Activated CD4-positive, alpha-beta memory T cell treated with anti-CD3 and anti-CD28 coated beads for 36 hours (primary cell): Measurements from ENCODE around the gene PLA2G2D. TPM values are rescaled to one million over a fixed set of nuclear protein-coding genes. Genes with fewer than 3 reads are reported as not detected.

Source experiments
- CTCF ChIA-PET: fragments of 350-600 bp; sonication (Branson Sonifier 250); formaldehyde crosslinking; loops from one replicate; lab custom pipeline; 2021; ENCODE audit warnings: antibody characterized with exemption, inconsistent platforms; lab: Charles Lee
- POLR2A ChIA-PET: fragments of 350-600 bp; sonication (Branson Sonifier 250); formaldehyde crosslinking; loops from one replicate; lab custom pipeline; 2021; ENCODE audit warnings: antibody characterized with exemption; lab: Charles Lee
- DNase-seq: peaks from one replicate; pipeline ENCODE4 v3.0.0-alpha.2; 2020
- H3K27ac Mint-ChIP-seq: one replicate; pipeline ENCODE4 v1.8.0; 2021; ENCODE audit warnings: mixed read lengths
- H3K27me3 Mint-ChIP-seq: one replicate; pipeline ENCODE4 v1.8.0; 2021; ENCODE audit warnings: mixed read lengths
- H3K36me3 Mint-ChIP-seq: one replicate; pipeline ENCODE4 v1.8.0; 2021; ENCODE audit warnings: mixed read lengths
- H3K4me1 Mint-ChIP-seq: one replicate; pipeline ENCODE4 v1.8.0; 2021; ENCODE audit warnings: low read depth, mixed read lengths
- H3K4me3 Mint-ChIP-seq: one replicate; pipeline ENCODE4 v1.8.0; 2021; ENCODE audit warnings: mild to moderate bottlenecking, mixed read lengths
- H3K9me3 Mint-ChIP-seq: one replicate; pipeline ENCODE4 v1.8.0; 2021; ENCODE audit warnings: mixed read lengths
- intact Hi-C: fragments of 100-400 bp; cut with micrococcal nuclease; formaldehyde crosslinking; loops from one replicate; pipeline ENCODE4 v1.15.1; 2023
- total RNA-seq, 2 experiments: library from RNA; stranded (reverse); gene quantifications; one replicate each; pipeline ENCODE4 v1.2.3, GENCODE V29; 2021

PLA2G2D gene
- total RNA-seq, 2 experiments from 2014 or later: 0.07 TPM; not detected in 1

DNA sequence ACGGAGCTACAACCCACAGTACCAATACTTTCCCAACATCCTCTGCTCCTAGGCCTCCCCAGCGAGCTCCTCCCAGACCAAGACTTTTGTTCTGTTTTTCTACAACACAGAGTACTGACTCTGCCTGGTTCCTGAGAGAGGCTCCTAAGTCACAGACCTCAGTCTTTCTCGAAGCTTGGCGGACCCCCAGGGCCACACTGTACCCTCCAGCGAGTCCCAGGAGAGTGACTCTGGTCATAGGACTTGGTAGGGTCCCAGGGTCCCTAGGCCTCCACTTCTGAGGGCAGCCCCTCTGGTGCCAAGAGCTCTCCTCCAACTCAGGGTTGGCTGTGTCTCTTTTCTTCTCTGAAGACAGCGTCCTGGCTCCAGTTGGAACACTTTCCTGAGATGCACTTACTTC is 28.7 kb downstream of the PLA2G2D start:
- no peak for DNase-seq
- POLR2A ChIA-PET: no interaction called here
- Mint-ChIP-seq H3K4me3 (no peak overlapping the region), H3K4me1 (no peaks in the 10 kb centered on the region), H3K27ac (no peak overlapping the region), H3K9me3 (no peaks in the 10 kb centered on the region), H3K36me3 (no peaks in the 10 kb centered on the region), H3K27me3 (peaks cover 4% of the 10 kb centered on the region)
- CTCF ChIA-PET: interaction anchor here (1.1 kb wide), 1 partner anchor 61 kb away, joined by 5 read pairs; no protein-coding TSS in a partner anchor
- intact Hi-C loops: no loop called here

DNA sequence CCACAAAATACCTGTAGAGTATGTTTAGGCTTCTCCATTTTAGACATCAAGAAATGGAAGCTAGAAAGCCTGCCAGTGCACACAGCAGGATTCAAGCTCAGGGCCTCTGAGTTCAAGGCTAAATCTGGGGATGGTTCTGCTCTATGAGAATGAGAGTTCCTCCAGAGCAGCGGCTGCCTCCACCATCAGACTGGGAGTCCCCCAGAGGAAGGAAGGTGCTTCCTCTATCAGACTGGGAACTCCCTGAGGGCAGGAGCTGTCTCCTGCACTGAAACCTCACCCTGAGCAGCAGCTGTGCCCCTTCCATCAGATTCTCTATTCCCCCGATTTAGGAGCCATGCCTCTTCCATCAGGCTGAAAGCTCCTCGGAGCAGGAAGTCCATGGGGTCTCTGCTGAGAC is 29.2 kb downstream of the PLA2G2D start:
- no peak overlapping the region for H3K27ac Mint-ChIP-seq
- no peak overlapping the region for H3K4me3 Mint-ChIP-seq
- H3K4me1 Mint-ChIP-seq: no peaks in the 10 kb centered on the region
- H3K27me3 Mint-ChIP-seq: peaks cover 4% of the 10 kb centered on the region
- H3K36me3 Mint-ChIP-seq: no peaks in the 10 kb centered on the region
- ChIA-PET CTCF (interaction anchor here (1.1 kb wide), 1 partner anchor 62 kb away, joined by 5 read pairs; no protein-coding TSS in a partner anchor), POLR2A (no interaction called here)
- DNase-seq: no peak
- intact Hi-C loops: no loop called here
- H3K9me3 Mint-ChIP-seq: no peaks in the 10 kb centered on the region

DNA sequence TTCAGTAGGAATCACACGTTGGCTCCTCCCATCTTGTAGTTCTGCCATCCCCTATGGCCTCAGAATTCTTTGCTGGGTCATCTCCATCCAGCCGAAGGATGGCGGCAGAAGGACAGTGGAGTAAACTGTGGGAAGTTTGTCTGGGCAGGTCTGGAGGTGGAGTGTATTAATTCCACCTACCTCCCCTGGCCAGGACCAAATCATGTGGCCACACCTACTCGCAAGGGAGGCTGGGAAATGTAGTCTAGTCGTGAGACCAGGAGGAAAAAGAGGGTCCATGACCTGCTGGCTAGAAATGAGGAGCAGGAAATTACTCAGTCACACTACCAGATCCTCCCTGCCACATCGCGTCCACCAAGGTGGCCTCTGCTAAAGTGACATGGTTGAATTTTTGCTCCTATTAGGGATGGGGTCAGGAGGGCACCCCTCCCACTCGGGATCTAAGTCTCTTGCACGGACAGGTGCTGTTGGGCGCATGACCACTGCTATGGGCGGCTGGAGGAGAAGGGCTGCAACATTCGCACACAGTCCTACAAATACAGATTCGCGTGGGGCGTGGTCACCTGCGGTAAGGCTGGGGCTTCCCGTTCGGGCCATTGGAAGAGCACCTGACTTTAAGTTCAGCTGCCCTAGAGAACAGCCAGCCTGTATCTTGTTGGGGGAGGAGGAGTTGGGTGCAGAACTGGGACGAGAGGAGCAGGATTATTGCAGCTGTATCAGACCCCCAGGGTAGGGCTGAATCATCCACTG is 29.8 kb downstream of the PLA2G2D start:
- Mint-ChIP-seq H3K27ac (no peak overlapping the region), H3K27me3 (peaks cover 4% of the 10 kb centered on the region), H3K4me3 (no peak overlapping the region), H3K4me1 (no peaks in the 10 kb centered on the region), H3K9me3 (no peaks in the 10 kb centered on the region), H3K36me3 (no peaks in the 10 kb centered on the region)
- CTCF ChIA-PET: interaction anchor here (1.1 kb wide), 1 partner anchor 62 kb away, joined by 5 read pairs; no protein-coding TSS in a partner anchor
- DNase-seq: no peak
- POLR2A ChIA-PET: no interaction called here
- intact Hi-C loops: no loop called here

DNA sequence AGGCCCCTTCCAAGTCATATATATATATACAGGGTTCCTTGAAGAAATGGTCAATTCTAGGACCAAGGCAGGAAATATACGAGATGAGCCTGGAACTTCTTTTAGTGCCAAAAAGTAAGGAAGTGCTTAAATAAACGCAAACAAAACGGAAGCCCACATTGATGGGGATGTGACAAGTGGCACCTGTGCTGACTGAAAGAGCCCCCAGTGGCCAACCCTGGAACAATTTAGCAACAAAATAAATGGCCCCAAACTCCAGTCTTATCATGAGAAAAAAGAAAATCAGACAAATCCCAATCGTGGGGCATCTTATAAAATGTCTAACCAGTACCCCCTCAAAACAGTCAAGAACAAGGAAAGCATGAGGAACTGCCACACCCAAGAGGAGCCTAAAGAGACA is 31.7 kb downstream of the PLA2G2D start:
- no peaks in the 10 kb centered on the region for H3K9me3 Mint-ChIP-seq
- POLR2A ChIA-PET: no interaction called here
- intact Hi-C loops: no loop called here
- peaks cover 4% of the 10 kb centered on the region for H3K27me3 Mint-ChIP-seq
- no peaks in the 10 kb centered on the region for H3K4me1 Mint-ChIP-seq
- no peak overlapping the region for H3K4me3 Mint-ChIP-seq
- no peaks in the 10 kb centered on the region for H3K36me3 Mint-ChIP-seq
- no peak overlapping the region for H3K27ac Mint-ChIP-seq
- no peak for DNase-seq
- CTCF ChIA-PET: no interaction called here

DNA sequence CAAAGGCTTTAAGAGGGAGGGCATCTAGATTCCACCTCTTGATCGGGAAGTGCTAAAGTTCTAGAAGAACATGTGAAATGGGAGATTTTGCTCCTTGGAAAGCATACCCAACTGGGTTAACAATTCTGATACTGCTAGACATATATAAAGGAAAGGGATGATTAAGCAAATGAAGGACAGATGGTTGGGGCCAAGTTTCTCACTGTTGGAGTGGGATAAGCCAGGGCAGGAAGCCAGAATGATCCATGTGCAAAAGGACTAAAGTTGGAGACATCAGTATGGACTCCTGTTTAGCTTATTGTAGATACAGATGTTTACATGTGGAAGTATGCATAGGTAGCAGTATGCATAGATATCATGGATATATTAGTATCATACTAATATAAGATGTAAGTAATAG is 32.5 kb downstream of the PLA2G2D start:
- Mint-ChIP-seq H3K36me3 (no peaks in the 10 kb centered on the region), H3K9me3 (no peaks in the 10 kb centered on the region), H3K4me3 (no peak overlapping the region), H3K27me3 (peaks cover 4% of the 10 kb centered on the region), H3K27ac (no peak overlapping the region), H3K4me1 (no peaks in the 10 kb centered on the region)
- DNase-seq: no peak
- intact Hi-C loops: no loop called here
- ChIA-PET POLR2A (no interaction called here), CTCF (no interaction called here)

DNA sequence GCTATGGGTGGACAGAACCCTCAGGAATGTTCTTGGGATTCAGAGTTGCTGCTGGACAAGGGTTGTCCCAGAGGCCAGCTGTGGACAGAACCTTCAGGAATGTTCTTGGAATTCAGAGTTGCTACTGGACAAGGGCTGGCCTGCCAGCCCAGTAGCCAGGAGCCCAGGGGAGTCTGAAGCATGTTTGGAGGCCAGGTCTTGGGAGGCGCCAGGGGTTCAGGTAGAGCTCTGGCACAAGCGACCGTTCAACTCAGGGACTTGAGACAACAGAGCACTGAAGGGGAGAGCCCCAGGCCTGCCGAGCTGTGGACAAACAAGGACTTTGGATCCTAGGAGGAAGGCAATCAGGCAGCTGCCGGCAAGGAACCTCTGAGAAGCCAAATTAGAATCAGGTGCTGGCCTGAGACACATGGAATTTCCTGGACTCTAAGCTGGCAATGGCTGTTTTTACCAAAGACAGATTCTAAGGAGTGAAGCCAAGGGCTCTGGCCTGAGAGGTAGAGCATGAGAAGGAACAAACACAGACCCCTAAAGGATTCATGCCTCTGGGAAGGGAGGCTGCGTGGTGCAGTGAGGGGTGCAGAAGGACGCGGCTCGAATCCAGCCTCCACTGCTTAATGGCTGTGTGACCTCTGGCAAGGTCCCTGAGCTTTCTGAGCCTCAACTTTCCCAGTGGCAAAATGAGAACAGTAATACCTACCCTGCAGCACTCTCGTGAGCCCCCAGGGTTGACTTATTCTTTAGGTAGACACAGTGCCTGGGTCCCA is 36.0 kb downstream of the PLA2G2D start:
- Mint-ChIP-seq H3K27me3 (peaks cover 20% of the 10 kb centered on the region), H3K27ac (no peak overlapping the region), H3K4me3 (no peak overlapping the region), H3K4me1 (no peaks in the 10 kb centered on the region), H3K36me3 (no peaks in the 10 kb centered on the region), H3K9me3 (no peaks in the 10 kb centered on the region)
- DNase-seq: no peak
- POLR2A ChIA-PET: no interaction called here
- intact Hi-C loops: no loop called here
- CTCF ChIA-PET: no interaction called here

DNA sequence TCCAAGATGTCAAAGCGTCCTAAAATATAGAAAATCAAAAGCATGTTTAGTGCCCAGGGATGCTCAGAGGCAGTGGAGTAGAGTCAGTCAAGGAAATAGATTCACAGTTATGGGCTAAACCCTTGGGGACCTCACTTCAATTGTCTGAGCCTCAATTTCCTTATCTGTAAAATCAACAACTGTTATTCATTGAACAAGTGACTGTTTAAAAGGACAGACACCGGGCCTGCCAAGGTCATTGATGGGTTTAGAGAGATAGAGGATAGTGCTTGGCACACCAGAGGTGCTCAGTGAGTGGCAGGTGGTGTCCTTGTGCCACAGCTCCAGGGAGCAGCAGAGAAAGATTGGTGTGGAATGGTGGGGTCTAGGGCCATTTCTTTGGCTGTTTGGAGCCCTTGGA is 36.6 kb downstream of the PLA2G2D start:
- H3K27ac Mint-ChIP-seq: no peak overlapping the region
- H3K36me3 Mint-ChIP-seq: no peaks in the 10 kb centered on the region
- DNase-seq: no peak
- H3K4me3 Mint-ChIP-seq: no peak overlapping the region
- POLR2A ChIA-PET: no interaction called here
- no peaks in the 10 kb centered on the region for H3K9me3 Mint-ChIP-seq
- intact Hi-C loops: no loop called here
- no peaks in the 10 kb centered on the region for H3K4me1 Mint-ChIP-seq
- peaks cover 26% of the 10 kb centered on the region for H3K27me3 Mint-ChIP-seq
- CTCF ChIA-PET: no interaction called here

DNA sequence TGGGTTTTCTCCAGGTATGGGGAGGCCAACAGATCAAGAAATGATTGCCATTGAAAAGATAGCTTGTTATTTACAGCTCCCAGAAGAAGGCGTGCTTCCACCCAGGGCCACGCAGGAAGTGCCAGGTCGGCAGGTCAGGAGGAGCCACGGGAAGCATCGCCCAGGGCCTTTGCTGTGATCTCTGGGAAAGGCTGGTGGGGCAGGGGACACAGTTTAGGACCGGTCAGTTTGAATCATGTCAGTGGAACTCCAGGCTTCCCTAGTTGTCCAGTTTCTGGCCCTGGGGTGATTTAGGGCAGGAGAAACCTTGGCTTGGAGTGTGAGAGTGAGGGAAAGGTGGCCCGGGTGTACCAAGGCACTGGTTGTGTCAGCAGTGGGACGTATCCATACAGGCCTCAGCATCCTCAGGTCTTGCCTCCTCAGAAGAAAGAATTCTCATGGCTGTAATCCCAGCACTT is 38.0 kb downstream of the PLA2G2D start:
- H3K4me3 Mint-ChIP-seq: no peak overlapping the region
- no peak overlapping the region for H3K27ac Mint-ChIP-seq

DNA sequence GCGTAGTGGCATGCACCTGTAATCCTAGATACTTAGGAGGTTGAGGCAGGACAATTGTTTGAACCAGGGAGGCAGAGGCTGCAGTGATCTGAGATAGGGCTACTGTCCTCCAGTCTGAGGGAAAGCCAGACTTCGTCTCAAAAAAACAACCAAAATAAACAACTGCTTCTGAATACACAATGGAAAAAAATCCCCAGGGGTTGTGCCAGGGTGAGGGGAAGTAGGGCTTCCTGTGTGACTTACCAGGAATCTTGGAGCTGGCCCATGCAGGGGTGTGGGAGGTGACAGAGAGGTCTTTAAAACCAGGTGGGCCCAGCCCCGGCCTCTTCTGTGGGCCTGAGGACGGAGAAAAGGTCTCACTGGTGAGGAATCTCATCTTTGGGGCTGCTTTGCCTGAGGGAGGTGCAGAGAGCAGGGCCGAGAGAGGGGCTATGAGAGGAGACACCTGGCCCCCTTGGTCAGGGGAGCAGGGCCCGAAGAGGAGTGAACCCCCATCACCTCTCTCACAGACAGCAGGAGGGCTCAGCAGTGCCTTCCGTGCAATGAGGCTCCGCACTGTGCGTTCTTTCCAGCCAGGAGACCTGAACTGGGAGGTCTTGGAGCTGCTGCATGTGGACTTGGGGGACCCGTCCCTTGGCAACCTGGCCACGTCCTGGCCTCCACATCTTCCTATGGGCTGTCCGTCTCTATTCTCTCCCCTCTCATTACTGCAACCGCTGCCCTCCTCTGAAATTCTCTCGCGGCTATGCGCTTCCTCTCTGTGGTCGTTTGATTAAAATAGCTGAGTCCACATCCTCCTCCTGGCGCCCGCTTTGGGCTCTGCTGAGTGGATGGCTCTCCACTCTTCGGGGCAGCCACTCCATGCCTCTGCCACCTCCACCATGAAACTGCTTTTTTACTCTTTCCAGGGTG is 38.6 kb downstream of the PLA2G2D start:
- Mint-ChIP-seq H3K4me1 (no peaks in the 10 kb centered on the region), H3K36me3 (no peaks in the 10 kb centered on the region)
- CTCF ChIA-PET: no interaction called here

More for the DNA sequence above, 38.0 kb downstream of the PLA2G2D start:
- Mint-ChIP-seq H3K27me3 (peaks cover 34% of the 10 kb centered on the region), H3K4me1 (no peaks in the 10 kb centered on the region), H3K9me3 (no peaks in the 10 kb centered on the region), H3K36me3 (no peaks in the 10 kb centered on the region)
- no peak for DNase-seq
- CTCF ChIA-PET: no interaction called here
- POLR2A ChIA-PET: no interaction called here
- intact Hi-C loops: no loop called here

DNA sequence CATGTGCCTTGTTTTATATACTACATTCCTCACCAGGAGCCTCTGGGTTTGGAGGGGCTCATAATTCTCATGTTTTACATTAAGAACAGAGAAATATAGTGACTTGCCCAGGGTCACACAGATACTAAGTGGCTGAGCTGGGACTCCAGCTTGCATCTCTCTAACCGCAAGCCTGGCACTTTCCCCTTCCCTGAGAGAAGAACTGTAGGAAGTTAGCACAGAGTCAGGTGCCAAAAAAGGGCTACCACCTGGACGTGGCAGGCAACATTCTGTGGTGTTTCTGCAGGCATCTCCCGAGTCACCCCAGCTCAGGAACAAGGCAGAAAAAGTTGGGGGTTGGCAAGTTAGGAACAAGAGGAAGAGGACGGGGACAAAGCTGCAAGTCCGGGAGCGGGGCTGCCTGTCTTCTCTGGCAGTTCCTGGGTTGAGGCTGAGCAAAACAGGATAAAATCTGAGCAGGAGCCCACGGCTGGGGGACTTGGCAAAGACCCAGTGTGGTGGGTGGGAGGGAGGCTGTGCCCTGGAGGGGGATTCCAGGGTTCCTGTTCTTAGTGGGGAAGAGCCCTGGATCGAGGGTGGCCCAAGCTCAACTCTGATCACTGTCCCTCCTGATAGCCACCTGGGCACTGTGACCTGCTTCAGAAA is 39.6 kb downstream of the PLA2G2D start:
- Mint-ChIP-seq H3K4me3 (no peak overlapping the region), H3K9me3 (no peaks in the 10 kb centered on the region), H3K27me3 (peaks cover 34% of the 10 kb centered on the region), H3K36me3 (no peaks in the 10 kb centered on the region), H3K27ac (no peak overlapping the region), H3K4me1 (no peaks in the 10 kb centered on the region)
- ChIA-PET CTCF (no interaction called here), POLR2A (interaction anchor here (0.6 kb wide), 1 partner anchor 44 kb away, joined by 4 read pairs; no protein-coding TSS in a partner anchor)
- intact Hi-C loops: no loop called here
- DNase-seq: no peak

More for the DNA sequence above, 38.6 kb downstream of the PLA2G2D start:
- Mint-ChIP-seq H3K27me3 (peaks cover 34% of the 10 kb centered on the region), H3K9me3 (no peaks in the 10 kb centered on the region), H3K4me3 (no peak overlapping the region), H3K27ac (no peak overlapping the region)
- intact Hi-C loops: no loop called here
- peak; percentile 13 for DNase-seq
- POLR2A ChIA-PET: no interaction called here

DNA sequence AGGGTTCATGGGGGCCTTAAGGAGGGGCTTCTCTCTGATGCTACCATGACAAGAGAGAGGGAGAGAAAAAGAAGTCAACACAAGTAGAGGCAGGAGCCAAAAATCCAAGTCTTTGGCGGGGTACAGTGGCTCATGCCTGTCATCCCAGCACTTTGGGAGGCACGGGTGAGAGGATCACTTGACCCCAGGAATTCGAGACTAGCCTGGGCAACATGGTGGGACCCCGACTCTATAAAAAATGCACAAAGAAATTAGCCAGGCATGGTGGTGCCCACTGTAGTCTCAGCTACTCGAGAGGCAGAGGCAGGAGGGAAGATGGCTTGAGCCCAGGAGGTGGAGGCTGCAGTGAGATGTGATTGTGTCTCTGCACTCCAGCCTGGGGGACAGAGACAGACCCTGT is 40.6 kb downstream of the PLA2G2D start:
- DNase-seq: no peak
- intact Hi-C loops: no loop called here
- CTCF ChIA-PET: no interaction called here
- H3K4me3 Mint-ChIP-seq: no peak overlapping the region
- POLR2A ChIA-PET: interaction anchor here (0.6 kb wide), 1 partner anchor 43 kb away, joined by 4 read pairs; no protein-coding TSS in a partner anchor
- H3K27me3 Mint-ChIP-seq: peaks cover 34% of the 10 kb centered on the region
- H3K27ac Mint-ChIP-seq: no peak overlapping the region
- no peaks in the 10 kb centered on the region for H3K36me3 Mint-ChIP-seq
- no peaks in the 10 kb centered on the region for H3K9me3 Mint-ChIP-seq
- H3K4me1 Mint-ChIP-seq: no peaks in the 10 kb centered on the region
